ENCODE data around the gene CCDC181. TPM values are rescaled to one million over a fixed set of nuclear protein-coding genes. Genes with fewer than 3 reads are reported as not detected.

CCDC181 gene
- 10 to 100 TPM in 3 of 4 donors, 1 to 10 TPM in 1; 9.0 to 11.3 (median 10.1) TPM for polyA plus RNA-seq (ENCODE audit: insufficient read length in 4 of 4)

DNA sequence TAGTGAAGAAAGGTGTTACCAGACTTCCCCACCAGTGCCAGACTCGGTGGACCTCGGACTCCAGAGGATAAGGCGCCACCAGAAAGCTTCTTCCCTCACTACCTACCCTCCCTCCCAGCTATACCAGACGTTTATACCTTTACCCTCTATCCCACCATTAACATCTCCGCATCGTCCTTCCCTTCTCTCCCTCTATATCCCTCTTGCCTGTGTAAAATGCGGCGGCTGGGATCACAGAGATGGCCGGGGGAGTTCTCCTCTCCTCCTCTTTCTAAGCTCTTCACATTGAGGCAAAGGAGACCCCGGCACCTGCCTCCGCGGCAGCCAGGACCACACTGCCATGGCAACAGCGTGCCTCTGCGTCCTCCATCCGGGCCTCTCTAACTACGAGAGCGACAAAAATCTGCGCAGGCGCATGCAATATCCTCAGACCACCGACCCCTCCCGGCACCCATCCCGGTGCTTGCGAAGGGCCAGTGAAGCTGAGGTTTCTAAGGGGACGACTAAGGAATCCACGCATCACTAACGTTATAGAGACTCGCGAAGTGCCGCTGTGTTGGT, at the start of gene CCDC181:
Gene CCDC181, minus strand, starts transcription at position 394 of the 561 bp plus-strand sequence. CDS start 2,547 bp downstream, outside the sequence.
- DNase-seq (ENCODE audit: low read depth in 4 of 4, low spot score in 2 of 4): peak; percentile 57 to 80 (median 70)

DNA sequence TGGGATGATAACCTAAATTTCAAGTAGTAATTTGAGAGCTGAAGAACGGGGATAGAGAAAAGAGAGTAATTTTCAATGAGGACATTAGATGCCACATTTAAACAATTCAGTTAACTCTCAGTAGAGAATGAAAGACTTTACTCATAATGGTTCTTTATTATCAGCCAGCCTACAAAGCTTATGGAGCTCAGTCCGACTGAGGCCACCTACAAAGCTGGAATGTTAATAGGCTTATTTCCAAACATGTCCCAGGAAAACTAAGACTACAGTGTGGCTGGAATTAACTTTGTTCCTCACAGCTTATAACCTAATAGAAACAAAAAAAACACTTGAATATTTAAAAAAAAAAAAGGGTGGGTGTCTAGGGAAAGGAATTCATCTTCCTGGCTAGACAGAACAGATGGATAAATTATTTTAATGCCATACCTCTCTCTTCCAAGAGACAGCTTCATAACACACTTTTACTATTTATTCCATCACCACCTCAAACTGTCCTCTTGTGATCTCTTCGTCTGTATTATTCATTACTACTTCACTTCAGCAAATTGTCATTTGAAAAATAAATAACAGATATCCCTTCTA, 48.6 kb upstream of the CCDC181 start:
- DNase-seq (ENCODE audit: low read depth in 4 of 4, low spot score in 2 of 4): no peak

DNA sequence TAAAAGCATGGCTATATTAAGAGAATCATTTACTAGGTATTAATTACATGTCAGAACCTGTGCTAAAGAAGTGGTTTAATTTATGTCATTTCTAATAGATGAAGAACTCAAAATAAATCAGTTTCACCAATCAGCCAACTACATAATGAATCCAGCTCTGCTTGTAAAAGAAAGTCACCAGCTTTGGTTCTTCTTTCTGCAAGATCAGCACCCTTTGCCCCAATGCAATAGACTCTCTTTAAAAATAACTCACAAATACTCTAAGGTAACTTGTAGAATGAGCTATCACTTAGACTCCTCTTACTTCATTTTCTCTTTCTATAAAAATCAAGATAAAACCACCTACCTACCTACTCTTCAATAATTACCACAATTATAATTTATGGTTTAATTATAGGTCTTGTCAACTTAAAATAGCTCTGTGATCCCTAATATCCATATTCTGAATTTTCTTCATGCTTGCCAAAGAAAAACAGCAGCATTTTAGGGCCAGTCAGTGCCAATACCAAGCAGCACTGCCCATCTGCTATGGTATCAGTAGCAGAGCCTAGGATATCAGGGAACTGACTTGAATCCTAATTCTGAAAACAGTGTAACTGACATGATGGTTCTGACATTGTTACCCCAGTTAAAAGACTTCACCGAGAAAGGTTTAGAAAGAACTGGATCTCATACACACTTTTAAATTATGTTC, 47.2 kb upstream of the CCDC181 start:
- DNase-seq (ENCODE audit: low read depth in 4 of 4, low spot score in 2 of 4): no peak

DNA sequence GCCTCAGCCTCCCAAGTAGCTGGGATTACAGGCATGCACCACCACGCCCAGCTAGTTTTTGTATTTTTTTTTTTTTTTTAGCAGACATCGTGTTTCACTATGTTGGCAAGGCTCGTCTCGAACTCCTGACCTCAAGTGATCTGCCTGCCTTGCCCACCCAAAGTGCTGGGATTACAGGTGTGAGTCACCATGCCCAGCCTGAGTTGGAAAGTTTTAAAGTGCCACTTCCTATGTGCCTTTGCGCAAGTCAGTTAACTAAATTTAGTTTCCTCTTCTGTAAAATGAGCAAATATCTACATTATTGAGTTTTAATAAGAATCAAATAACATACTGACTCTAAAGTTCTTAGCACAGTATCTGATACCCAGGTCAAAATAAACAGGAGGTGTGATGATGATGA, 46.1 kb upstream of the CCDC181 start:
- DNase-seq (ENCODE audit: low read depth in 4 of 4, low spot score in 2 of 4): no peak

DNA sequence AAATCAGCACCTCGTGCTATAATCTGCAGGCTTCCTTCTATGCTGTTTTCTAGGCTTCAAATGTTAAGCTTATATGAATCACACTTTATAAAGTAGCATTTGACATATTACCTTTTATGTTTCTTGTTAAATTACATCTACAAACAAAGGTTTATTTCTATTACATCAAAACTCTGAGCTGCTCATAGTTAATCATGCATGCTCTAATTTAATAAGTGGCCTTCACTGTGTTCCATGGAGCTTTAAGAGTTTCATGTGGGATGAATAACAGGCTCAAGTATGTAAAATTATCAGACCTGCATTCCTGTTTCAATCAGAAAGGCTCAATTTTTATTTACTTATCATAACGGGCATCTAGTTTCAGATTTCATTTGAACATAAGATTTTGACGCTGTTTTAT, 45.5 kb upstream of the CCDC181 start:
- DNase-seq (ENCODE audit: low read depth in 4 of 4, low spot score in 2 of 4): no peak

DNA sequence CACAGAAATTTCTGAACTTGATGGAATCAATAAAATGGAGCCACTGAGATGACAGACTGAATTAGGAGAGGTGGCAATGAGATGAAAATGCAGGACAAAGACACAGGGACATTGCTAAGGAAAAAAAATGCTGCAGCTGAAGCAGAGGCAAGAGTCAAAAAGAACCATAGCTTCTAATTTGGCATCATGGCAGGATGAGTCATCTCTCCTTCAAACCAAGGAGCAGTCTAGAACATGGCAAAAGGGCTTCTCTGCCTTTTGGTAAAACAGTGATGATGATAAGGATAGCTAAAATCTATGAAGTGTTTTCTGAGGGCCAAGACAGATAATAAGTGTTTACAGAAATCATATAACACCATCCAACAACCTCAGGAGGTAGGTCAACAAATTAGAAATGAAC, 41.7 kb upstream of the CCDC181 start:
- no peak for DNase-seq (ENCODE audit: low read depth in 4 of 4, low spot score in 2 of 4)

DNA sequence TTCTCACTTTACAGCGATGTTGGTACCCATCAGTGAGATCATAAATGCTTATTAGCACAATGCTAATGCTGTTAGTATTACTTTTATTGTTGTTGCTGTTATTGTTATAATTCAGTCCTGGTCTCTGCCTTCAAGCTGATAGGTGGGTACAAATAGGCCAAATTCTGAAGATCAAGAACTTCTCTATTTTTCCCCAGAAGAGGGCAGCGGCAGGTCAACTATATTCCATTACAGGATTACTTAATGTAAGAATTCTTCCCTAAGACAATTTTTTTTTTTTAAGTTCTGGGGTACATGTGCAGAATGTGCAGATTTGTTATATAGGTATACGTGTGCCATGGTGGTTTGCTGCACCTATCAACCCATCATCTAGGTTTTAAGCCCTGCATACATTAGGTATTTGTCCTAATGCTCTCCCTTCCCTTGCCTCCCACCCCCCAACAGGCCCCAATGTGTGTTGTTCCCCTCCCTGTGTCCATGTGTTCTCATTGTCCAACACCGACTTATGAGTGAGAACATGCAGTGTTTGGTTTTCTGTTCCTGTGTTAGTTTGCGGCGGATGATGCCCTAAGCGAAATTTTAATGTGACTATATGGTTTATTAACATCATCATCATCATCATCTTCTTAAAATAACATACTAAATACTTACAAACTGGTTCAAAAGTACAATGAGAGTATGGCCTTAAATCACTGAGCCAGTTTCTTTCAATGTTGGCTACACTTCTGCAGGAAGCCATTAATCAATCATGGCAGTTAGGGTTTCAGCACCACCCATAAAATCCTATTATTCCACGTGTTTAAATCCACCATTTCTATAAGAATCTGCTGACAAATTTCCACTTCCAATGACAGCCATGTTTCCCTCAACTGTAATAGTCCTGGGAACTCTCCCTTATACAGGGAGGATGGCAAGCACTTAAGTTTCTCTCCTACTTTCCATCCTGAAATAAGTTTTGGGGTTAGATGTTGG, 39.3 kb upstream of the CCDC181 start:
- DNase-seq (ENCODE audit: low read depth in 4 of 4, low spot score in 2 of 4): no peak

DNA sequence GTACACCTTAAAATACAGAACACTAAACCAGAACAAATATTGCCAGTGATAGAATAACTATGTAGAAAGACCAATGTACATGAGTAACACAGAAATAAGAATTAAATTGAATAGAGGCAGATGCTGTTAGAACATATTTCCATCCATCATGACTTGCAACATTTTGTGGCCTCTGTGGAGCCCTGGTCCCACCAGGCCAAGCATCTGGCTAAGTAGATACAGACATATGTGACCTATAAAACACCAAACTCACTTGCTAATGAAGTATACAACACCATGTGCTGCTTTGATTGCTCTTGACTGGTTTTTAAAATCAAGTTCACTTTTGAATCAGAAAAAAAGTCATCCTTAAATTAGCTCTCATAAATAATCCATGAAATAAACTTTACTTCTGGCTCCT, 38.0 kb upstream of the CCDC181 start:
- no peak for DNase-seq (ENCODE audit: low read depth in 4 of 4, low spot score in 2 of 4)

DNA sequence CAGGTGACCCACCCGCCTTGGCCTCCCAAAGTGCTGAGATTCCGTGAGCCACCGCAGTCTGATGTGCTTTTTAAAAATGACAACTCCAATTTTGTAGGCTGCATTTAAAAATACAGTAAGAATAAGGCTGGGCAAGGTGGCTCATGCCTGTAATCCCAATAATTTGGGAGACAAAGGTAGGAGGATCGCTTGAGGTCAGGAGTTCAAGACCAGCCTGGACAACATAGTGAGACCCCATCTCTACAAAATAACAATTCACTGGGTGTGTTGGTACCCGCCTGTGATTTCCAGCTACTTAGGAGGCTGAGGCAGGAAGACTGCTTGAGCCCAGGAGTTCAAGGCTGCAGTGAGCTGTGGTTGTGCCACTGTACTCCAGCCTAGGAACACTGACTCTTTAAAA, 35.1 kb upstream of the CCDC181 start:
- no peak for DNase-seq (ENCODE audit: low read depth in 4 of 4, low spot score in 2 of 4)

DNA sequence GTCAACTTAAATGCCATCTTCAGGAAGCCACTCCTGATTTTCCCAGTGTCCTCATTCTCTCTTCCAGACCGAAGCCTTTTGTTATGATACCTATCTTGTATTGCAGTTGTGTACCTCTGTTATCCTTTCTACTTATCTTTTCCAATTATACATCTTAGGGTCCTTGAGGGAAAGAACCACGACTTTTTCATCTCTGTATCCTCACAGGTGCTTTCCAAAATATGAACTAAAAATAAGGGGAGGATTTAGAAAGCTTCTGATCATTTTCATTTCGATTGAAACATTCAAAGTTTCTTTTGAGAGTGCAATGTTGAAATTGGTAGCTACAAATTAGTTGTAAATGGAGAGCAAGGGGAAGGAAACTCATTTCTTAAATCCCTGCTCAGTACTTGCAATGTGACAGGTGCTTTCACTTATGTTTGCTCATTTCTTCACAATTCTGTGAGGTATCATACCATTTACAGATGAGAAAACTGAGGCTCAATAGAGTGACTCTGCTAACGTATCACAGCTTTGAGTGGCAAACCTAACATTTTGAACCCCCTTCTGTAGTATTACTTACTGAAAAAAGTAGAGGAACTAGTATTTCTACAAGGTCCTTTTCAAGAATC, 34.2 kb upstream of the CCDC181 start:
- DNase-seq (ENCODE audit: low read depth in 4 of 4, low spot score in 2 of 4): no peak

DNA sequence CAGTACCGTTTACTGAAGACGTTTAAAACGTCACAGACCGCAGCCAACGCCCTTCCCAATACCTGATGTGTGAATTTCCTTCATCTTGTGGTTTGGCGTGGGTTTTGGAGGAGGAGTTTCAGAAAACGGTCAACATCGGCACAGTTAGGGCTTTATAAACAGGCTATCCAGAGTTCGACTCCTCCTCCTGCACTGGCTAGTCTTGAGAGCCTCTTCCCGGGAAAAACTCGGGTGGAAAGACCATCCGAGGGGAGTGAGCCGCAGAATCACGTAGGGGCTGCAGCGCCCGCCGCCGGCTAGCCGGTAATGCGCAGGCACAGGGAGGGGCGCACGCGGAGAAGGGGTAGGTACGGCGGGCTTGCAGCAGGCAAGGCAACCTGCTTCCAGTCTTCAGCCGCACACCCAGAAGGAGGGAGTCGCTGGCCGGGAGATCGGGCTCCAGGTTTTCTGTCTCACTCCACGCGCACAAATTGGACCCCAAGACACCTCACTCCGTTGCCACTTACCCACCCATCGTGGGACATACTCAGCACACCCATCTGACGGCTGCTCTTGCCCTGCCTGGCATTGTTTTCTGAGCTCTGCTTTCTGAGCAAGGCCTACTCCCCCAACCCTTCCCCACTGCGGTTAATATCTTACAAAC, 33.0 kb upstream of the CCDC181 start:
- DNase-seq (ENCODE audit: low read depth in 4 of 4, low spot score in 2 of 4): peak in 1 of 4 donors; percentile 9

DNA sequence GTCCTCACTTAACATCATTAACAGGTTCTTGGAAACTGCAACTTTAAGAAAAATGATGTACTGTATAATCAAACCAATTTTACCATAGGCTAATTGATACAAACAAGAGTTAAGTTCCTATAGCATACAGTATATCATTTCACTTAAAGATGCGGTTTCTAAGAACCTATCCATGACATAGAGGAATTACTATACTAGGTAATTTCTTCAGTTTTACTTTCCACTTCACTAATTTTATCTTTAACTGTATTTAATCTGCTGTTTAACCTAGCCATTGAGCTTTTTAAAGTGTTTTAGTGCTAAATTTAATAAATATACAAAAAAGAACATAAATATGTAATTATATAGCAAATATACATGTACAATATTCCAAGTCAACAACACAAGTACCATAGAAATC, 30.2 kb upstream of the CCDC181 start:
- DNase-seq (ENCODE audit: low read depth in 4 of 4, low spot score in 2 of 4): no peak

DNA sequence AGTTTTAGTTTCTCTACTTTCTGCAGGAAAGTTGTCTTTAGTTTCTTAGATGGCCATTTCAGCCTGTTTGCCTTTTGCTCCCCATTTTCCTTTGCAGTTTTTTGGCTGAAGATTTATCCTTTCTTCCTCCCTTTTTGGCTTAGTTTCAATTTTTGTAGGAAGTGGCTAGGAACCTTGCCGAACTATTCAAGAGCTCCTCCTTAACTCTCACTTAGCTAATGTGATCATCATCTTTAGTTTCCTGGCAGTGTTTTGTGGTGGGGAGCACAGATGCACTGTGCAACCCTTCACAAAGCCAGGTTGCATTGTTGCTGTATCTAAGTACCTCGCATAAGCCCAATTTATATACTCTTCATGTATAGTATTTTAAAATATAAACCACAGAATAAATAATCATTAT, 28.8 kb upstream of the CCDC181 start:
- no peak for DNase-seq (ENCODE audit: low read depth in 4 of 4, low spot score in 2 of 4)

DNA sequence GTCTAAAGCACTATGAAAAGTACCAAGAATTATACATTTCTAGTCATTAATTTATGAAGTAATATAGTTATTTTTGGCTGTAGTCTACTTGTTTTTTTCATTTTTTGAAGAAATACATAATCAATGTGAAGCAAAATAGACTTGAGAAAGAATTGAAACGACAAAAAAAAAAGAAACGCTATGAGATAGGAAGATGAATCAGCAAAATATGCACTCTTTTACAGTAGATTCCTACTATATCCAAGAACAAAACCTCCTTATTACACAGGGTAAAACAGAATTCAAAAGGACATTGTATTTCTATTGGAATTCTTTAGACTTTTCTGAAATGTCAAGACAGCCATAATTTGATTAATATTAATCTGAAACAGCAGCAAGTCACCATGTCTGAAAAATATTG, 25.6 kb upstream of the CCDC181 start:
- no peak for DNase-seq (ENCODE audit: low read depth in 4 of 4, low spot score in 2 of 4)

DNA sequence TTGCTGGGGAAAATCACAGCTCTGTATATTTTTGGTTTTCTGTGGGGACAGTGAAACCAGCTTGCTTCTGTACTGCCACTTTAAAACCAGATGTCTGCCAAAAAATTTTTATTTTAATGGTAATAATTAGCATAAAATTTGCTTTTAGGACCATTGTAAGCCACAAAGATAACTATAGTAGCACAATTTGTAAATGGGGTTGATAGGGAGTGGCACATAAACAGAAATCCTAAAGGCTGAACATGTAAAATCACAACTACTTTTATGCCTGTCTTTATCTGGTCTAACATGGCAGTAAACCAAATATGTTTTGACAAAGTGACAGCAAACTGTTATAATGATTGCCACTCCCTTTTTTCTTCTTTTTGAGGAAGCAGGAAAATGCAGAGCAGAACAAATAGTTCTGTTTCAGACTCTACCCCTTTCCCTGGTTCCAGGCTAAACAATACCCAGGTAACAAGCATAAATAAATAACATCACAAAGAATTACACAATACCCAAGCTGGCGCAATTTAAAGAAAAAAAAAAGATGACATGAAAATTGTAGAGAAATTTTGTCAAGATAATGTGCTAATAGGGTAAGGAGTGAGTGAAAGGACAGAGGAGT, 24.0 kb upstream of the CCDC181 start:
- no peak for DNase-seq (ENCODE audit: low read depth in 4 of 4, low spot score in 2 of 4)

DNA sequence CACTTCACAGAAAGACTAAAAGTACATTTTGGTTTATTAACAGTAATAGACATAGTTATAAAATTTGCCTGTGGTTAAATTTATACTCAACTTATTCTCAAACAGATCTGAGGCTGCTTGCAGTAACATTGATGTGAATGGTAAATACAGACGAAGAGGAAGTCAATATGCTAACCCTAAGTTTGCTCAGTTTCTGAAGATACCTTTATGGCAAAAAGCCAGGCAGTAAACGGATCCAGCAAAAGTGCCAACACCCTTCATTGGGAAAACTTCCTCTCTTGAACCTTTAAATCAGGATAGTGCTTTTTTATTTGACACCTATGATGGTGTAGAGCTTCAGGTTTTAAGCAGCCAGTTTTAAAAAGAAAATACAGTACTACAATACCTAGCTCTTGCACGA, 16.6 kb upstream of the CCDC181 start:
- no peak for DNase-seq (ENCODE audit: low read depth in 4 of 4, low spot score in 2 of 4)

DNA sequence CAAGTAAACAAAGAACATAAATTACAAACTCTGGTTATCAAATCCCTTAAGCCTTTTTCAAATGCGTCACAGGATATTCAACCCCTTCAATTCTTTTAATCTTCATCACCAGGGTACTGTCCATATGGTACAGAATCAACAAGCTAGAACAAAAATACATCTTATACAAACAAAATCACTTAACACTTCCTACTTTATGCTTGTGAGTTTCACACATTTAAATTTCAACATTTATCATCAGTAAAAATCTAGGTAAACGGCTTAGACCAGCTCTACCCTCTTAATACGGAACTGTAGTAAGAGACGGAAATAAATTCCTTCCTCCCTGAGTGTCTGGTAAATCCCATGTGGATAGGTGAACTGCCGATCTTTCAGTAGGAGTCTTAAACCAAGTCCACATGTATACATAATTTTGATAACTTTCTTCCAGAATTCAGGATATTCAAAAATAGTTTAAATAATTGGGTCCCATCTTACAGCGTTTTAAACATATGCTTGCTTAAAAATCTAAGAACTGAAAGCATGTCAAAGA, 1.0 kb downstream of the CCDC181 start:
- DNase-seq (ENCODE audit: low read depth in 4 of 4, low spot score in 2 of 4): no peak

DNA sequence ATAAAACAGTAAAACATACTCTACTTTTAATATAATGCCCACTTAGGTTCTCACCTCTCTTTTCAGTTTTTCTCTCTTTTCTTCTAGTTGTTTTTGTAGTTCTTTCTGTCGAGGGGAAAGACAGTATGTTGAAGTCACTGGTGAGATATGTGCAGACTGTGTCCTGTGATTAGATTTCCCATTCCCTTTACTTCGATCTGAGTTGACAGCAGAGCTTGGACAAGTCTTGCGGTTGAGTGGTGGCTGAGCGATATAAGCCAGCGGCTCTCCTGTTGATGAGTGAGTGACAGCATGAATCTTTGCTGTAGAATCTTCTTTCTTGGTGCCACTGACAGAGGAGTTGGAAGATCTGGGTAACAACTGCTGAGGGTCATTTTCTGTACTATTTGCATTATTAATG, 6.0 kb downstream of the CCDC181 start:
- DNase-seq (ENCODE audit: low read depth in 4 of 4, low spot score in 2 of 4): no peak

DNA sequence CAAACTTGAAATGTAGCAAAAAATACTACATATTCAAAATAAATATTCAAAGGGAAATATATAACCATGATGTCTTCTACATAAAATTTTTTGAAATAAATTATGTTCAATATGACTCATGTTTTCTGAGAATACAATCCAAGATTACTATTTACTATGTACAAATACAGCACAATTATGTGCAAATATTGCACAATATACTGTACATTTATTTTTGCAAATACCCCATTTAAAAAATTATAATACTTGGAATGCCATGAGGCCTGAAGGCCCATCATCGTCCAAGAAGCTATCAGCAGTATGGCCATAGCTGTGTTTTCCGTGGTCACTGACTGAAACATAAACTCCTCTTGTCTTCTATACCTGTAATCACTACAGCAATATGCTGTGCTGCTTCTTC, 12.3 kb downstream of the CCDC181 start:
- DNase-seq (ENCODE audit: low read depth in 4 of 4, low spot score in 2 of 4): no peak

All from left renal cortex interstitium (tissue), 4 donors.